Measurements from ENCODE around the gene TMEM8B.

TMEM8B gene

DNA sequence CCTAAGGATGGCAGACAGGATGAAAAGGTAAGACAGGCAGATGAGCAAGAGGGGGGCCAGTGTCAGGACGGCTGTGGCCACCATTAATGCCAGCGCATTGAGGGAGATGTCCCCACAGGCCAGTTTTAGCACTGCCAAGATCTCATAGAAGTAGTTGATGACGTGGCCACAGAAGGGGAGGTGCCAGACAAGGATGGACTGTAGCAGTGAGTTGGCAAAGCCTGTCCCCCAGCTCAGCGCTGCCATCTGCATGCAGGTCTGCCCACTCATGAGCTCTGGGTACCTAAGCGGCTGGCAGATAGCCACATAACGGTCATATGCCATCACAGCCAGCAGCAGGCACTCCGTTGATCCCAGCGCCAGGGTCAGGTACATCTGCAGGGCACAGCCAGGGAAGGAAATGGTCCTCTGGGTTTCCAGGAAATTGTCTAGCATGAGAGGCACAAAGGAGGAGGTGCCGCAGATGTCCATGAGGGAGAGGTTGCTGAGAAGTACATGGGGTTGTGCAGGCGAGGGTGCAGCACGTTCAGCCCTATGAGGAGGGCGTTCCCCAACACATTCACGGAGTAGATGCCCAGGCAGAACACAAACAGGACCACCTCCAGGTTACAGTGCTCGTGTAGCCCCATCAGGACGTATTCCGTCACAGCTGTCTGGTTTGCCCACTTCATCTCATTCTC is 30.4 kb downstream of the TMEM8B start:
- TF ChIP-seq ZC3H10 (CRISPR knock-in tag; IDR thresholded peaks at IDR 0.05) (no peak), ZNF565 (CRISPR knock-in tag; conservative IDR thresholded peaks at IDR 0.05; ENCODE audit: low read depth) (no peak), PPARA (CRISPR knock-in tag; IDR thresholded peaks at IDR 0.05; ENCODE audit: borderline replicate concordance) (no peak), SNAI2 (CRISPR knock-in tag; IDR thresholded peaks at IDR 0.05) (no peak), ARNTL (CRISPR knock-in tag; IDR thresholded peaks at IDR 0.05; ENCODE audit: borderline replicate concordance, low read depth) (no peak)
- TF ChIP-seq, protein P1, sequence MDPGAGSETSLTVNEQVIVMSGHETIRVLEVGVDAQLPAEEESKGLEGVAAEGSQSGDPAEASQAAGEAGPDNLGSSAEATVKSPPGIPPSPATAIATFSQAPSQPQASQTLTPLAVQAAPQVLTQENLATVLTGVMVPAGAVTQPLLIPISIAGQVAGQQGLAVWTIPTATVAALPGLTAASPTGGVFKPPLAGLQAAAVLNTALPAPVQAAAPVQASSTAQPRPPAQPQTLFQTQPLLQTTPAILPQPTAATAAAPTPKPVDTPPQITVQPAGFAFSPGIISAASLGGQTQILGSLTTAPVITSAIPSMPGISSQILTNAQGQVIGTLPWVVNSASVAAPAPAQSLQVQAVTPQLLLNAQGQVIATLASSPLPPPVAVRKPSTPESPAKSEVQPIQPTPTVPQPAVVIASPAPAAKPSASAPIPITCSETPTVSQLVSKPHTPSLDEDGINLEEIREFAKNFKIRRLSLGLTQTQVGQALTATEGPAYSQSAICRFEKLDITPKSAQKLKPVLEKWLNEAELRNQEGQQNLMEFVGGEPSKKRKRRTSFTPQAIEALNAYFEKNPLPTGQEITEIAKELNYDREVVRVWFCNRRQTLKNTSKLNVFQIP (CRISPR knock-in tag; IDR thresholded peaks at IDR 0.05; ENCODE audit: borderline replicate concordance, low read depth) = no peak
- TF ChIP-seq, protein P2, sequence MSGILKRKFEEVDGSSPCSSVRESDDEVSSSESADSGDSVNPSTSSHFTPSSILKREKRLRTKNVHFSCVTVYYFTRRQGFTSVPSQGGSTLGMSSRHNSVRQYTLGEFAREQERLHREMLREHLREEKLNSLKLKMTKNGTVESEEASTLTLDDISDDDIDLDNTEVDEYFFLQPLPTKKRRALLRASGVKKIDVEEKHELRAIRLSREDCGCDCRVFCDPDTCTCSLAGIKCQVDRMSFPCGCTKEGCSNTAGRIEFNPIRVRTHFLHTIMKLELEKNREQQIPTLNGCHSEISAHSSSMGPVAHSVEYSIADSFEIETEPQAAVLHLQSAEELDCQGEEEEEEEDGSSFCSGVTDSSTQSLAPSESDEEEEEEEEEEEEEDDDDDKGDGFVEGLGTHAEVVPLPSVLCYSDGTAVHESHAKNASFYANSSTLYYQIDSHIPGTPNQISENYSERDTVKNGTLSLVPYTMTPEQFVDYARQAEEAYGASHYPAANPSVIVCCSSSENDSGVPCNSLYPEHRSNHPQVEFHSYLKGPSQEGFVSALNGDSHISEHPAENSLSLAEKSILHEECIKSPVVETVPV (CRISPR knock-in tag; IDR thresholded peaks at IDR 0.05) = no peak
- TF ChIP-seq, protein P3, sequence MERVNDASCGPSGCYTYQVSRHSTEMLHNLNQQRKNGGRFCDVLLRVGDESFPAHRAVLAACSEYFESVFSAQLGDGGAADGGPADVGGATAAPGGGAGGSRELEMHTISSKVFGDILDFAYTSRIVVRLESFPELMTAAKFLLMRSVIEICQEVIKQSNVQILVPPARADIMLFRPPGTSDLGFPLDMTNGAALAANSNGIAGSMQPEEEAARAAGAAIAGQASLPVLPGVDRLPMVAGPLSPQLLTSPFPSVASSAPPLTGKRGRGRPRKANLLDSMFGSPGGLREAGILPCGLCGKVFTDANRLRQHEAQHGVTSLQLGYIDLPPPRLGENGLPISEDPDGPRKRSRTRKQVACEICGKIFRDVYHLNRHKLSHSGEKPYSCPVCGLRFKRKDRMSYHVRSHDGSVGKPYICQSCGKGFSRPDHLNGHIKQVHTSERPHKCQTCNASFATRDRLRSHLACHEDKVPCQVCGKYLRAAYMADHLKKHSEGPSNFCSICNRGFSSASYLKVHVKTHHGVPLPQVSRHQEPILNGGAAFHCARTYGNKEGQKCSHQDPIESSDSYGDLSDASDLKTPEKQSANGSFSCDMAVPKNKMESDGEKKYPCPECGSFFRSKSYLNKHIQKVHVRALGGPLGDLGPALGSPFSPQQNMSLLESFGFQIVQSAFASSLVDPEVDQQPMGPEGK (CRISPR knock-in tag; IDR thresholded peaks at IDR 0.05; ENCODE audit: borderline replicate concordance) = no peak
- ATAC-seq = peak; percentile 67

DNA sequence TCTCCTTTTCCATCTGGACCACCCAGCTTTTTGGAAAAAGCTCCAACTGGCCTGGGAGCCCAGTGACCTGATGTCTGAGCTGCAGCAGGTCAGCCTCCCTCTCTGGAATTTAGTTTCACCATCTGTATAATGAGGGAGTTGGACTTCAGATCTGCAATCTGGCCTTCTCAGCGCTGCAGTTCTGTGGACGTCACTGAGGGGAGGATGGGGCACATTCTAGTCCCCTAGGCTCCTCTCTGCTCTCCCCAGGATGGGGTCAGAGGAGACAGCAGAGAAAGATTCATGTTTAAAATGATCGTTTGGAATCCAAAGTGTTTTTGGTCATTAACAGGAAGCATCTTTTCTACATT is 30.9 kb downstream of the TMEM8B start:
- no peak for TF ChIP-seq ARNTL (CRISPR knock-in tag; IDR thresholded peaks at IDR 0.05; ENCODE audit: borderline replicate concordance, low read depth)
- TF ChIP-seq, protein P4, sequence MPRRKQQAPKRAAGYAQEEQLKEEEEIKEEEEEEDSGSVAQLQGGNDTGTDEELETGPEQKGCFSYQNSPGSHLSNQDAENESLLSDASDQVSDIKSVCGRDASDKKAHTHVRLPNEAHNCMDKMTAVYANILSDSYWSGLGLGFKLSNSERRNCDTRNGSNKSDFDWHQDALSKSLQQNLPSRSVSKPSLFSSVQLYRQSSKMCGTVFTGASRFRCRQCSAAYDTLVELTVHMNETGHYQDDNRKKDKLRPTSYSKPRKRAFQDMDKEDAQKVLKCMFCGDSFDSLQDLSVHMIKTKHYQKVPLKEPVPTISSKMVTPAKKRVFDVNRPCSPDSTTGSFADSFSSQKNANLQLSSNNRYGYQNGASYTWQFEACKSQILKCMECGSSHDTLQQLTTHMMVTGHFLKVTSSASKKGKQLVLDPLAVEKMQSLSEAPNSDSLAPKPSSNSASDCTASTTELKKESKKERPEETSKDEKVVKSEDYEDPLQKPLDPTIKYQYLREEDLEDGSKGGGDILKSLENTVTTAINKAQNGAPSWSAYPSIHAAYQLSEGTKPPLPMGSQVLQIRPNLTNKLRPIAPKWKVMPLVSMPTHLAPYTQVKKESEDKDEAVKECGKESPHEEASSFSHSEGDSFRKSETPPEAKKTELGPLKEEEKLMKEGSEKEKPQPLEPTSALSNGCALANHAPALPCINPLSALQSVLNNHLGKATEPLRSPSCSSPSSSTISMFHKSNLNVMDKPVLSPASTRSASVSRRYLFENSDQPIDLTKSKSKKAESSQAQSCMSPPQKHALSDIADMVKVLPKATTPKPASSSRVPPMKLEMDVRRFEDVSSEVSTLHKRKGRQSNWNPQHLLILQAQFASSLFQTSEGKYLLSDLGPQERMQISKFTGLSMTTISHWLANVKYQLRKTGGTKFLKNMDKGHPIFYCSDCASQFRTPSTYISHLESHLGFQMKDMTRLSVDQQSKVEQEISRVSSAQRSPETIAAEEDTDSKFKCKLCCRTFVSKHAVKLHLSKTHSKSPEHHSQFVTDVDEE (CRISPR knock-in tag; IDR thresholded peaks at IDR 0.05) = no peak
- no peak for TF ChIP-seq ZNF70 (CRISPR knock-in tag; IDR thresholded peaks at IDR 0.05)
- no peak for TF ChIP-seq OSR1 (CRISPR knock-in tag; IDR thresholded peaks at IDR 0.05)
- TF ChIP-seq ESRRG (CRISPR knock-in tag; IDR thresholded peaks at IDR 0.05) = no peak
- TF ChIP-seq, protein P1 (CRISPR knock-in tag; IDR thresholded peaks at IDR 0.05; ENCODE audit: borderline replicate concordance, low read depth) = no peak
- no peak for TF ChIP-seq RARB (CRISPR knock-in tag; IDR thresholded peaks at IDR 0.05)
- TF ChIP-seq PPARA (CRISPR knock-in tag; IDR thresholded peaks at IDR 0.05; ENCODE audit: borderline replicate concordance) = no peak
- TF ChIP-seq, protein P5, sequence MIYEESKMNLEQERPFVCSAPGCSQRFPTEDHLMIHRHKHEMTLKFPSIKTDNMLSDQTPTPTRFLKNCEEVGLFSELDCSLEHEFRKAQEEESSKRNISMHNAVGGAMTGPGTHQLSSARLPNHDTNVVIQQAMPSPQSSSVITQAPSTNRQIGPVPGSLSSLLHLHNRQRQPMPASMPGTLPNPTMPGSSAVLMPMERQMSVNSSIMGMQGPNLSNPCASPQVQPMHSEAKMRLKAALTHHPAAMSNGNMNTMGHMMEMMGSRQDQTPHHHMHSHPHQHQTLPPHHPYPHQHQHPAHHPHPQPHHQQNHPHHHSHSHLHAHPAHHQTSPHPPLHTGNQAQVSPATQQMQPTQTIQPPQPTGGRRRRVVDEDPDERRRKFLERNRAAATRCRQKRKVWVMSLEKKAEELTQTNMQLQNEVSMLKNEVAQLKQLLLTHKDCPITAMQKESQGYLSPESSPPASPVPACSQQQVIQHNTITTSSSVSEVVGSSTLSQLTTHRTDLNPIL (CRISPR knock-in tag; IDR thresholded peaks at IDR 0.05; ENCODE audit: low read depth) = no peak
- TF ChIP-seq ISL1 (CRISPR knock-in tag; IDR thresholded peaks at IDR 0.05) = no peak
- TF ChIP-seq BACH2 (CRISPR knock-in tag; IDR thresholded peaks at IDR 0.05; ENCODE audit: borderline replicate concordance) = no peak
- TF ChIP-seq, protein P3 (CRISPR knock-in tag; IDR thresholded peaks at IDR 0.05; ENCODE audit: borderline replicate concordance) = no peak
- TF ChIP-seq ZNF565 (CRISPR knock-in tag; conservative IDR thresholded peaks at IDR 0.05; ENCODE audit: low read depth) = no peak
- TF ChIP-seq GLIS3 (CRISPR knock-in tag; IDR thresholded peaks at IDR 0.05) = no peak
- TF ChIP-seq TCF4 (CRISPR knock-in tag; IDR thresholded peaks at IDR 0.05; ENCODE audit: borderline replicate concordance) = no peak
- no peak for TF ChIP-seq ZC3H10 (CRISPR knock-in tag; IDR thresholded peaks at IDR 0.05)
- TF ChIP-seq ZFP3 (CRISPR knock-in tag; IDR thresholded peaks at IDR 0.05) = no peak
- TF ChIP-seq, protein P2 (CRISPR knock-in tag; IDR thresholded peaks at IDR 0.05) = no peak
- no peak for ATAC-seq

Data from SK-N-SH treated with all-trans-retinoic acid at 6 μM for 48 hours (cell line).